H1 (cell line): ENCODE results near the gene HDAC11. TPM values are rescaled to one million over a fixed set of nuclear protein-coding genes. Genes with fewer than 3 reads are reported as not detected.

Experiments
- CHD2 ChIP-seq: IDR thresholded peaks from 2 replicates; pipeline ENCODE4 v1.6.1; 2012; ENCODE audit warnings: low read length, improper control_type of control experiment
- CREB1 ChIP-seq: IDR thresholded peaks from 2 replicates; pipeline ENCODE4 v1.6.1; 2012; ENCODE audit warnings: inconsistent platforms
- JUND ChIP-seq: IDR thresholded peaks from 2 replicates; pipeline ENCODE4 v1.6.1; 2011; ENCODE audit warnings: mild to moderate bottlenecking, improper control_type of control experiment, low read length
- POLR2AphosphoS5 ChIP-seq: IDR thresholded peaks from 2 replicates; pipeline ENCODE4 v1.6.1; 2011; ENCODE audit warnings: low read depth, low read length
- polyA plus RNA-seq, 7 experiments: library from polyadenylated mRNA; depleted of rRNA in 3 of 7; stranded (reverse) in 5 of 7; unstranded in 2 of 7; fragments of >200 nt in 5 of 7; fragments of 200-250 nt in 2 of 7; gene quantifications; 1 replicate in 5 of 7; 2 replicates in 1 of 7; 4 replicates in 1 of 7; pipeline versions ENCODE4 v1.2.1 to v1.2.3, GENCODE V29; 2011 to 2013; ENCODE audit warnings: missing spikeins in 2 of 7, mixed read lengths in 2 of 7
- total RNA-seq: library from RNA; stranded (reverse); fragmentation: NEBNext Ultra II Directional; extraction: Animal tissue kit (Norgen Biotek cat#: 25700); gene quantifications from 2 replicates; pipeline ENCODE4 v1.2.1, GENCODE V29; 2021
- TF ChIP-seq, protein P1 (sequence below): fragments of 300-600 bp; sonication (generic); IDR thresholded peaks from 2 replicates; pipeline ENCODE4 v1.7.1; 2012; ENCODE audit warnings: low read length, moderate library complexity, mild to moderate bottlenecking, inconsistent platforms; ENCODE audit not compliant: insufficient replicate concordance

HDAC11 gene
- total and polyA plus RNA-seq, 2 of the 8 experiments (the other 6 are each of a cell fraction or from before 2014, with no cell fraction given), result 6.8 to 7.4 TPM

DNA sequence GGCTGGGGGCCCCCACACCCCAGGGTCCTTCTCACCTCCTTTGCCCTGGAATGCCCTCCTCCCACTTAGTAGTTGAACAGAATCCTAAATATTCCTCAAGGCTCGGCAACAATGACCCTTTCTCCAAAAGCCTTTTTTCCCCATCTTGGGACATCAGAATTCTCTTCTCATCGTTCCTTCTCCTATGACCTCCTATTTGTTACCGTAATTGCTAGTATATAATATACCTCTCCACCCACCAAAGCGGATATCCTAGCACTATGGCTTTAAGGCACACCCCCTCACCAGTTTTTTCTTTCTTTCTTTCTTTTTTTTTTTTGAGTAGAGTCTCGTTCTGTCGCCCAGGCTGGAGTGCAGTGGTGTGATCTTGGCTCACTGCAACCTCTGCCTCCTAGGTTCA is 16.8 kb downstream of the HDAC11 start (continued):
- TF ChIP-seq, protein P1, sequence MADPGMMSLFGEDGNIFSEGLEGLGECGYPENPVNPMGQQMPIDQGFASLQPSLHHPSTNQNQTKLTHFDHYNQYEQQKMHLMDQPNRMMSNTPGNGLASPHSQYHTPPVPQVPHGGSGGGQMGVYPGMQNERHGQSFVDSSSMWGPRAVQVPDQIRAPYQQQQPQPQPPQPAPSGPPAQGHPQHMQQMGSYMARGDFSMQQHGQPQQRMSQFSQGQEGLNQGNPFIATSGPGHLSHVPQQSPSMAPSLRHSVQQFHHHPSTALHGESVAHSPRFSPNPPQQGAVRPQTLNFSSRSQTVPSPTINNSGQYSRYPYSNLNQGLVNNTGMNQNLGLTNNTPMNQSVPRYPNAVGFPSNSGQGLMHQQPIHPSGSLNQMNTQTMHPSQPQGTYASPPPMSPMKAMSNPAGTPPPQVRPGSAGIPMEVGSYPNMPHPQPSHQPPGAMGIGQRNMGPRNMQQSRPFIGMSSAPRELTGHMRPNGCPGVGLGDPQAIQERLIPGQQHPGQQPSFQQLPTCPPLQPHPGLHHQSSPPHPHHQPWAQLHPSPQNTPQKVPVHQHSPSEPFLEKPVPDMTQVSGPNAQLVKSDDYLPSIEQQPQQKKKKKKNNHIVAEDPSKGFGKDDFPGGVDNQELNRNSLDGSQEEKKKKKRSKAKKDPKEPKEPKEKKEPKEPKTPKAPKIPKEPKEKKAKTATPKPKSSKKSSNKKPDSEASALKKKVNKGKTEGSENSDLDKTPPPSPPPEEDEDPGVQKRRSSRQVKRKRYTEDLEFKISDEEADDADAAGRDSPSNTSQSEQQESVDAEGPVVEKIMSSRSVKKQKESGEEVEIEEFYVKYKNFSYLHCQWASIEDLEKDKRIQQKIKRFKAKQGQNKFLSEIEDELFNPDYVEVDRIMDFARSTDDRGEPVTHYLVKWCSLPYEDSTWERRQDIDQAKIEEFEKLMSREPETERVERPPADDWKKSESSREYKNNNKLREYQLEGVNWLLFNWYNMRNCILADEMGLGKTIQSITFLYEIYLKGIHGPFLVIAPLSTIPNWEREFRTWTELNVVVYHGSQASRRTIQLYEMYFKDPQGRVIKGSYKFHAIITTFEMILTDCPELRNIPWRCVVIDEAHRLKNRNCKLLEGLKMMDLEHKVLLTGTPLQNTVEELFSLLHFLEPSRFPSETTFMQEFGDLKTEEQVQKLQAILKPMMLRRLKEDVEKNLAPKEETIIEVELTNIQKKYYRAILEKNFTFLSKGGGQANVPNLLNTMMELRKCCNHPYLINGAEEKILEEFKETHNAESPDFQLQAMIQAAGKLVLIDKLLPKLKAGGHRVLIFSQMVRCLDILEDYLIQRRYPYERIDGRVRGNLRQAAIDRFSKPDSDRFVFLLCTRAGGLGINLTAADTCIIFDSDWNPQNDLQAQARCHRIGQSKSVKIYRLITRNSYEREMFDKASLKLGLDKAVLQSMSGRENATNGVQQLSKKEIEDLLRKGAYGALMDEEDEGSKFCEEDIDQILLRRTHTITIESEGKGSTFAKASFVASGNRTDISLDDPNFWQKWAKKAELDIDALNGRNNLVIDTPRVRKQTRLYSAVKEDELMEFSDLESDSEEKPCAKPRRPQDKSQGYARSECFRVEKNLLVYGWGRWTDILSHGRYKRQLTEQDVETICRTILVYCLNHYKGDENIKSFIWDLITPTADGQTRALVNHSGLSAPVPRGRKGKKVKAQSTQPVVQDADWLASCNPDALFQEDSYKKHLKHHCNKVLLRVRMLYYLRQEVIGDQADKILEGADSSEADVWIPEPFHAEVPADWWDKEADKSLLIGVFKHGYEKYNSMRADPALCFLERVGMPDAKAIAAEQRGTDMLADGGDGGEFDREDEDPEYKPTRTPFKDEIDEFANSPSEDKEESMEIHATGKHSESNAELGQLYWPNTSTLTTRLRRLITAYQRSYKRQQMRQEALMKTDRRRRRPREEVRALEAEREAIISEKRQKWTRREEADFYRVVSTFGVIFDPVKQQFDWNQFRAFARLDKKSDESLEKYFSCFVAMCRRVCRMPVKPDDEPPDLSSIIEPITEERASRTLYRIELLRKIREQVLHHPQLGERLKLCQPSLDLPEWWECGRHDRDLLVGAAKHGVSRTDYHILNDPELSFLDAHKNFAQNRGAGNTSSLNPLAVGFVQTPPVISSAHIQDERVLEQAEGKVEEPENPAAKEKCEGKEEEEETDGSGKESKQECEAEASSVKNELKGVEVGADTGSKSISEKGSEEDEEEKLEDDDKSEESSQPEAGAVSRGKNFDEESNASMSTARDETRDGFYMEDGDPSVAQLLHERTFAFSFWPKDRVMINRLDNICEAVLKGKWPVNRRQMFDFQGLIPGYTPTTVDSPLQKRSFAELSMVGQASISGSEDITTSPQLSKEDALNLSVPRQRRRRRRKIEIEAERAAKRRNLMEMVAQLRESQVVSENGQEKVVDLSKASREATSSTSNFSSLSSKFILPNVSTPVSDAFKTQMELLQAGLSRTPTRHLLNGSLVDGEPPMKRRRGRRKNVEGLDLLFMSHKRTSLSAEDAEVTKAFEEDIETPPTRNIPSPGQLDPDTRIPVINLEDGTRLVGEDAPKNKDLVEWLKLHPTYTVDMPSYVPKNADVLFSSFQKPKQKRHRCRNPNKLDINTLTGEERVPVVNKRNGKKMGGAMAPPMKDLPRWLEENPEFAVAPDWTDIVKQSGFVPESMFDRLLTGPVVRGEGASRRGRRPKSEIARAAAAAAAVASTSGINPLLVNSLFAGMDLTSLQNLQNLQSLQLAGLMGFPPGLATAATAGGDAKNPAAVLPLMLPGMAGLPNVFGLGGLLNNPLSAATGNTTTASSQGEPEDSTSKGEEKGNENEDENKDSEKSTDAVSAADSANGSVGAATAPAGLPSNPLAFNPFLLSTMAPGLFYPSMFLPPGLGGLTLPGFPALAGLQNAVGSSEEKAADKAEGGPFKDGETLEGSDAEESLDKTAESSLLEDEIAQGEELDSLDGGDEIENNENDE, result no peak
- no peak for TF ChIP-seq JUND
- no peak for TF ChIP-seq CHD2
- no peak for TF ChIP-seq POLR2AphosphoS5
- TF ChIP-seq CREB1, result no peak
- TF ChIP-seq, all 59 proteins: peak for 0
